Stimulated activated naive CD8-positive, alpha-beta T cell treated with anti-CD3 and anti-CD28 coated beads, Interleukin-15, amount 100 ng/mL, for 72 hours (primary cell): ENCODE measurements around the gene SH3RF3.

Experiments used
- ATAC-seq: fragments of 150-1000 bp; cut with Tn5 transposase; 2 replicates; pipeline ENCODE4 v1.10.0; 2021; ENCODE audit warnings: mild to moderate bottlenecking, moderate library complexity
- DNase-seq, 2 donors: peaks; one replicate each; pipeline ENCODE4 v3.0.0; 2021 to 2022
- H3K27ac Mint-ChIP-seq, 2 donors: one replicate each; pipeline ENCODE4 v1.8.0; 2022; ENCODE audit warnings: mild to moderate bottlenecking in 2 of 2, mixed read lengths in 2 of 2, moderate library complexity in 2 of 2
- H3K27me3 Mint-ChIP-seq: one replicate; pipeline ENCODE4 v1.8.0; 2022; ENCODE audit warnings: mixed read lengths
- H3K4me1 Mint-ChIP-seq: one replicate; pipeline ENCODE4 v1.8.0; 2022; ENCODE audit warnings: mild to moderate bottlenecking, mixed read lengths
- H3K4me3 Mint-ChIP-seq, 2 donors: one replicate each; pipeline ENCODE4 v1.8.0; 2022; ENCODE audit warnings: mild to moderate bottlenecking in 2 of 2, mixed read lengths in 2 of 2, moderate library complexity in 1 of 2
- H3K9me3 Mint-ChIP-seq, 2 donors: one replicate each; pipeline ENCODE4 v1.8.0; 2022; ENCODE audit warnings: mixed read lengths in 2 of 2

SH3RF3 gene

GRCh38 chr2:109450574-109451273 lies 321.7 kb downstream of the SH3RF3 start:
- Mint-ChIP-seq H3K9me3 (peaks cover 0 to 3% of the 10 kb centered on the region in 2 donors), H3K27me3 (no peaks in the 10 kb centered on the region), H3K4me3 (no peak overlapping the region), H3K4me1 (peaks cover 18% of the 10 kb centered on the region), H3K27ac (peak overlapping the region in 1 of 2 donors; percentile 74)
- DNase-seq (no peak), ATAC-seq (no peak)

DNA sequence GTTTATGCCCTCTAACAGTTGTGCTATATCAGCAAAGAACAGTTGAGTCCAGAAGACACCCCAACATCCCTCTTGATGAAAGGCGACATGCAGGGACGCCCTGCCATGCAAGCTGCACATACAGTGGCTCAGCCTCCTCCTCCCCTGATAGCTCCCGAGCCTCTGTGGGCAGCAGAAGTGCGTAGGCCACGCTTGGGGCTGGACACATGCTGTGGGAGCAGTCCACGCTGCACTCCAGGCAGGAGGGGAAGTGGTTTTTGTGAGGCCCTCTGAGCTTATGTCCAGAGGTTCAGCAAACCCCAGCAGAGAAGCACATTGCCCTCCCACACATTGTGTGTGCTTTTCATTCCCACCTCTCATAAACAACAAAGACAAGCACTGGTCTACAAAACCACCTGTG lies 322.7 kb downstream of the SH3RF3 start:
- DNase-seq (no peak), ATAC-seq (no peak)
- Mint-ChIP-seq H3K27ac (no peak overlapping the region), H3K4me1 (peaks cover 18% of the 10 kb centered on the region), H3K9me3 (no peaks in the 10 kb centered on the region), H3K4me3 (no peak overlapping the region), H3K27me3 (no peaks in the 10 kb centered on the region)

GRCh38 chr2:109452318-109453305 lies 323.6 kb downstream of the SH3RF3 start:
- ATAC-seq (no peak), DNase-seq (no peak)
- Mint-ChIP-seq H3K4me3 (no peak overlapping the region), H3K27ac (peak overlapping the region in 1 of 2 donors; percentile 9), H3K9me3 (no peaks in the 10 kb centered on the region), H3K4me1 (peaks cover 18% of the 10 kb centered on the region), H3K27me3 (no peaks in the 10 kb centered on the region)

DNA sequence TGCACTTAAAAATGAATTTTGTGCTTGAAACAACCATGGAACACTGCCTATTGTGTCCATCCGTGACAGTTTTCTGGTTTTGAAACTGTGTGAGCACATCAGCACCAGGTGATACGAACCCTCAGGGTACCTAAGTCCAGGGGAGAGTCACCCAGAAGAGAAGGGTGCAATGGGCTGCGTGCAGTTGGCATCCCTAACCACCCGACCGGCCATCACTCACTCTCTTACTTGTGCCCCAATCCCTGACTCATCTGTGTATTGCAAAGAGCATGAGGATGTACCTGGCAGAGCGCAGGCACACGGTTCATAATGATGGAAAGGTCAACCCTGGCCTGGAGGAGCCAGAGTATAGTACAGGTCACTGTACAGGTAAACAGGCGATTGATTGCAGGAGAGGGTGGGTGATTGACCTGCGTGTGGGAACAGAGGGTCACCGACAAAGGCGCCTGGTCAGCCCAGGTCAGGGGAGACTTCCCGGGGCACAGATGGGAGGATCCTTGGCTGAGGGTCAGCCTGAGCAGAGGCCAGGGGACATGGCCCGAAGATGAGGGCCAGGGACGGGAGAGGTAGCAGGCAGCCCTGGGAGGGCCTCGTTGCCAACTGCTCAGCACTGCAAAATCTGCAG lies 324.5 kb downstream of the SH3RF3 start:
- no peak overlapping the region for H3K4me3 Mint-ChIP-seq
- H3K4me1 Mint-ChIP-seq = peaks cover 18% of the 10 kb centered on the region
- H3K9me3 Mint-ChIP-seq = no peaks in the 10 kb centered on the region
- no peak for ATAC-seq
- DNase-seq = no peak
- H3K27me3 Mint-ChIP-seq = no peaks in the 10 kb centered on the region
- no peak overlapping the region for H3K27ac Mint-ChIP-seq

DNA sequence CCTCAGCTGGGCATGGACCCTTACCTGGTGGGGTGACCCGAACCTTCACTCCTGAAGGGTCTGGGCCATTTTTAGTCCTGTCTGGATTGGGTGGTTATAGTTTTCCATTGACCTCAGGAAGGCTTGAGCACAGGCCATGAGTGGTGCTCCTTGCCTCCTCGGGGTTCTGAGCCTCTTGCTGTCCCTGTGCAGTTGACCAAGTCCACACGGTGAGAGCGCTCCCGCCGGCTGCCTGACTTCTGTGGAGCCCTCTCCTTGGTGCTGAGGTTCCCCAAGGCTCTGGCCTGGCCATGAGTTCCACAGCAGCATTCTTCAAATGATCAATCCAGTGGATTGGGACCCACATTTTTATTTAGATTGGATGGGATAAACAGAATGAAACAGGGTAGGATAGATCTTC lies 325.3 kb downstream of the SH3RF3 start:
- no peak overlapping the region for H3K4me3 Mint-ChIP-seq
- peaks cover 18% of the 10 kb centered on the region for H3K4me1 Mint-ChIP-seq
- DNase-seq = no peak
- no peaks in the 10 kb centered on the region for H3K27me3 Mint-ChIP-seq
- H3K27ac Mint-ChIP-seq = peak overlapping the region in 1 of 2 donors; percentile 89
- no peaks in the 10 kb centered on the region for H3K9me3 Mint-ChIP-seq
- ATAC-seq = no peak

- no peak for DNase-seq
- H3K4me3 Mint-ChIP-seq = no peak overlapping the region
- ATAC-seq = peak; percentile 57
- peaks cover 18% of the 10 kb centered on the region for H3K4me1 Mint-ChIP-seq
- H3K9me3 Mint-ChIP-seq = no peaks in the 10 kb centered on the region
- no peak overlapping the region for H3K27ac Mint-ChIP-seq
- H3K27me3 Mint-ChIP-seq = no peaks in the 10 kb centered on the region
Measured at GRCh38 chr2:109454765-109455394, 325.9 kb downstream of the SH3RF3 start.

DNA sequence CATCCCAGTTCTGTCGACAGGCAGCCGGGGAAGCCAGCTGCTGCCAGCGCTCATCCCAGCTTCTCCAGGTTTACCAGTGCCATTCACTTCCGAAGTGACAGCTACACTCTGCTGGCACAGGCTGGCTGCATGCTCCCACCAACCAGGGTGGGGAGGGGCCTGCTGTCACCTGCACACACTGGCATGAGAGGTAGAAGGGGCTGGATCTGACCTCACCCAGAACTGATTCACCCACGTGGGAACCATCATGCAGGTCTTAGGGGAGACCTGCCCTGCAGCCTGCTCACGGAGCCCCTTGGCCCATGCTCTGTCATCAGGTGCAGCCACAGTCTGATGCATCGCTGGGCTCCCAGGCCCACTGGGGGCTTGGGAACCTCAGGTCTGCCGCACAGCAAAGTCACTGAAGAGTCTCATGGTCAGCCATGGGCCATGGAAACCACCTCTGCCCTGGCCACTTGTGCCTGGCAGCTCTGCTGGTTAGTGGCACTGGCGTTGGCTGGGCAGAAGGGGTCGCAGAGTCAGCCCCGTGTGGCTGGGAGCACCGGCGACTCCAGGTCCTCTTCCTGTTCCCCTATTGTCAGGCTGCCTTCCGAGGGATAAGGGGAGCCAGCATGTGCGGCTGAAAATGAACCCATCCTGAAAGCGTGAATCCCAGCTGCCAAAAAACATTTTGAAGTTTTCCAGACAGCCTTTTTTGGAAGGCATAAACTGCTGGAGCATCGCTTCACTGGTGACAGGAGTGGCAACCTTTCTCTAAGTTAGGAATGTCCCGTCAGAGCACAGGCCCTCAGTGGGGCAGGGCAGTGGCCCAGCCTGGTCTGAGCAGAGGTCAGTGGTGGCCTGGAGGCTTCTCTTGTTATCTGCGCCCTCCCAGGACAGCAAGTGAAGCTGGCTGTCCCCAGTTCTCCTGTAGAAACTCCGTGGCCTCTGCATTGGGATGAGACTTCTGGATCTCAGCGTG lies 327.0 kb downstream of the SH3RF3 start:
- DNase-seq (no peak), ATAC-seq (no peak)
- Mint-ChIP-seq H3K27ac (no peak overlapping the region), H3K9me3 (no peaks in the 10 kb centered on the region), H3K4me1 (peaks cover 18% of the 10 kb centered on the region), H3K4me3 (no peak overlapping the region), H3K27me3 (no peaks in the 10 kb centered on the region)

GRCh38 chr2:109456776-109457175 lies 327.8 kb downstream of the SH3RF3 start:
- H3K27ac Mint-ChIP-seq = no peak overlapping the region
- ATAC-seq (no peak), DNase-seq (no peak)
- peaks cover 14% of the 10 kb centered on the region for H3K4me1 Mint-ChIP-seq
- no peak overlapping the region for H3K4me3 Mint-ChIP-seq
- no peaks in the 10 kb centered on the region for H3K9me3 Mint-ChIP-seq
- no peaks in the 10 kb centered on the region for H3K27me3 Mint-ChIP-seq

- Mint-ChIP-seq H3K4me1 (peaks cover 11% of the 10 kb centered on the region), H3K27me3 (no peaks in the 10 kb centered on the region), H3K4me3 (no peak overlapping the region), H3K9me3 (no peaks in the 10 kb centered on the region), H3K27ac (no peak overlapping the region)
- no peak for ATAC-seq
- no peak for DNase-seq
Measured at GRCh38 chr2:109457366-109457765, 328.4 kb downstream of the SH3RF3 start.

DNA sequence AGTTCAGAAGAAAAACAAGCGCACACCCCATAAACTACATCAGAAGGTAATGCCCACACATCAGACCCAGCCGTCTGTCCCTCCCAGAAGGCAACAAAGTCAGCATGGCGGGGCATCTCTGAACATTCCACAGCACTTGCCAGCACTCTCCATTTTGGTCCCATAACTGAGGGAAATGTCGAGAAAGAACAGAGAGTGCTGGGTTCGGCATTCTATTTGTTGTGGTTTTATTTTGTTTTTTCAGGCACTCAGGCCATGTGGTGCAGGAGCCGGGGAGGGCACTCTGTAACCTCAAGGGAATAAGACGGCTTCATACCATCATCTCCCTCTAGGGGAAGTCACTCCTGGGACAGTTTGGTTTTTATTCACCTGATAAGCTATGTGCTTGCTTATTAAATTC lies 328.8 kb downstream of the SH3RF3 start:
- no peak overlapping the region for H3K27ac Mint-ChIP-seq
- no peaks in the 10 kb centered on the region for H3K9me3 Mint-ChIP-seq
- ATAC-seq (no peak), DNase-seq (no peak)
- H3K27me3 Mint-ChIP-seq = no peaks in the 10 kb centered on the region
- H3K4me3 Mint-ChIP-seq = no peak overlapping the region
- peaks cover 11% of the 10 kb centered on the region for H3K4me1 Mint-ChIP-seq

- Mint-ChIP-seq H3K4me1 (peaks cover 11% of the 10 kb centered on the region), H3K27ac (no peak overlapping the region), H3K4me3 (no peak overlapping the region), H3K27me3 (no peaks in the 10 kb centered on the region), H3K9me3 (no peaks in the 10 kb centered on the region)
- DNase-seq (no peak), ATAC-seq (no peak)
Measured at GRCh38 chr2:109458512-109458911, 329.5 kb downstream of the SH3RF3 start.

GRCh38 chr2:109459485-109459884 lies 330.5 kb downstream of the SH3RF3 start:
- H3K4me1 Mint-ChIP-seq = peaks cover 7% of the 10 kb centered on the region
- no peaks in the 10 kb centered on the region for H3K9me3 Mint-ChIP-seq
- no peak overlapping the region for H3K4me3 Mint-ChIP-seq
- no peaks in the 10 kb centered on the region for H3K27me3 Mint-ChIP-seq
- no peak overlapping the region for H3K27ac Mint-ChIP-seq
- DNase-seq (no peak), ATAC-seq (no peak)

GRCh38 chr2:109460553-109461324 lies 331.7 kb downstream of the SH3RF3 start:
- no peaks in the 10 kb centered on the region for H3K27me3 Mint-ChIP-seq
- no peak for DNase-seq
- no peak for ATAC-seq
- H3K4me1 Mint-ChIP-seq = no peaks in the 10 kb centered on the region
- H3K4me3 Mint-ChIP-seq = no peak overlapping the region
- H3K9me3 Mint-ChIP-seq = no peaks in the 10 kb centered on the region
- H3K27ac Mint-ChIP-seq = peak overlapping the region in 1 of 2 donors; percentile 20

DNA sequence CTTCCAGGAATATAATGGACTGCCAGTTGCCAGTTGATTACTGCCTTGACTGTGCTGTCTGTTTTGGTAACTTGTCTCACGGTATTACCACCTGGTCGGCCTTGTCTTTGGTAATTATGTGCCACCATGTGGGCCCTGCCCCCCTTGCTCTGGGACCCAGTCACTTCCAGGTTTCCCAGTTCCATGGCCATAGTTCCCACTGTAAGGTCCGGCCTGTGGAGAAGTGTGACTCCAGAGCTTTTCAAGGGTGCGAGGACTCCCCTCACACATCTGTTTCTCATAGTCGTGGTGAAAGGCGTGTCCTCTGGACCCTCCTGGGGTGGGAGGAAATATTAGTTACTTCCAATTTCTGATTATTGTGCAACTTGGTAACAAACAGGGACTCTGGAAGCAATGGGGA lies 334.2 kb downstream of the SH3RF3 start:
- H3K4me3 Mint-ChIP-seq = no peak overlapping the region
- ATAC-seq (no peak), DNase-seq (no peak)
- H3K27ac Mint-ChIP-seq = no peak overlapping the region
- no peaks in the 10 kb centered on the region for H3K27me3 Mint-ChIP-seq
- no peaks in the 10 kb centered on the region for H3K4me1 Mint-ChIP-seq
- H3K9me3 Mint-ChIP-seq = no peaks in the 10 kb centered on the region
